HepG2 (cell line): ENCODE data around the gene XRCC5.

ENCODE experiments used
- ATF6 ChIP-seq: sonication (generic); formaldehyde crosslinking; conservative IDR thresholded peaks from 2 replicates; pipeline ENCODE4 v1.4.0; 2020; ENCODE audit warnings: missing genetic modification reagents
- BRF2 ChIP-seq: sonication (generic); formaldehyde crosslinking; IDR thresholded peaks from 2 replicates; pipeline ENCODE4 v1.8.1; 2022; ENCODE audit warnings: mild to moderate bottlenecking, missing genetic modification reagents
- CBX1 ChIP-seq: IDR thresholded peaks from one replicate; pipeline ENCODE4 v1.6.1; 2016; ENCODE audit warnings: antibody characterized with exemption, low read depth
- CTCF ChIP-seq: sonication (generic); formaldehyde crosslinking; IDR thresholded peaks from 2 replicates; pipeline ENCODE4 v1.5.0; 2020; ENCODE audit warnings: mild to moderate bottlenecking, missing genetic modification reagents, moderate library complexity
- EP300 ChIP-seq, 3 experiments: sonication (generic) in 1 of 3; formaldehyde crosslinking in 1 of 3; IDR thresholded peaks; 2 replicates each; pipeline versions ENCODE4 v1.5.1 to v1.6.1; 2011 to 2020; ENCODE audit warnings: low read depth in 2 of 3, low read length in 2 of 3, borderline replicate concordance in 1 of 3, improper control_type of control experiment in 1 of 3, mild to moderate bottlenecking in 1 of 3, missing genetic modification reagents in 1 of 3, moderate library complexity in 1 of 3
- EZH2 ChIP-seq: conservative IDR thresholded peaks from 2 replicates; pipeline ENCODE4 v1.6.1; 2012; ENCODE audit warnings: mild to moderate bottlenecking, low read depth, low read length, moderate library complexity
- HINFP ChIP-seq: sonication (generic); formaldehyde crosslinking; IDR thresholded peaks from 2 replicates; pipeline ENCODE4 v1.4.0; 2020; ENCODE audit warnings: low read depth, mild to moderate bottlenecking, missing genetic modification reagents
- NR3C1 ChIP-seq: sonication (generic); formaldehyde crosslinking; IDR thresholded peaks from 2 replicates; pipeline ENCODE4 v1.4.0; 2020; ENCODE audit warnings: missing genetic modification reagents
- POLR2A ChIP-seq, 2 experiments: IDR thresholded peaks; 2 replicates each; pipeline ENCODE4 v1.6.1; 2011; ENCODE audit warnings: low read depth in 2 of 2, low read length in 2 of 2, mild to moderate bottlenecking in 1 of 2, moderate library complexity in 1 of 2; ENCODE audit not compliant: insufficient read depth in 1 of 2
- REST ChIP-seq, 2 experiments: IDR thresholded peaks; 2 replicates each; pipeline ENCODE4 v1.6.1; 2011 to 2012; ENCODE audit warnings: low read length in 2 of 2, borderline replicate concordance in 1 of 2, low read depth in 1 of 2, mild to moderate bottlenecking in 1 of 2, moderate library complexity in 1 of 2
- RXRA ChIP-seq: sonication (generic); formaldehyde crosslinking; IDR thresholded peaks from 2 replicates; pipeline ENCODE4 v1.5.1; 2020; ENCODE audit warnings: missing genetic modification reagents
- ZNF24 ChIP-seq: fragments of 450-650 bp; IDR thresholded peaks from 2 replicates; pipeline ENCODE4 v1.6.1; 2017; ENCODE audit warnings: antibody characterized with exemption, mild to moderate bottlenecking
- ZNF598 ChIP-seq: sonication (generic); formaldehyde crosslinking; IDR thresholded peaks from 2 replicates; pipeline ENCODE4 v1.5.1; 2020; ENCODE audit warnings: mild to moderate bottlenecking, missing genetic modification reagents, borderline replicate concordance

GRCh38 chr2:216110620-216111019 is 1.5 kb downstream of the XRCC5 start:
- TF ChIP-seq REST (IDR thresholded peaks at IDR 0.05; ENCODE audit: borderline replicate concordance in 1 of 2, low read depth in 1 of 2, low read length in 2 of 2) (no peak), CBX1 (no peak), ZNF24 (no peak), CTCF (no peak), EZH2 (no peak), EP300 (IDR thresholded peaks at IDR 0.05; ENCODE audit: low read depth in 2 of 2, low read length in 2 of 2) (no peak), EP300 (CRISPR knock-in tag; IDR thresholded peaks at IDR 0.05; ENCODE audit: borderline replicate concordance) (no peak), NR3C1 (CRISPR knock-in tag) (no peak), ZNF598 (CRISPR knock-in tag) (no peak), ATF6 (CRISPR knock-in tag) (no peak), BRF2 (no peak), POLR2A (IDR thresholded peaks at IDR 0.05; ENCODE audit: insufficient read depth in 1 of 2, low read depth in 2 of 2, low read length in 2 of 2) (no peak), RXRA (CRISPR knock-in tag) (no peak), HINFP (CRISPR knock-in tag) (no peak)
